Esophagus squamous epithelium (tissue), 5 donors: ENCODE measurements around the gene GGN. TPM values are rescaled to one million over a fixed set of nuclear protein-coding genes. Genes with fewer than 3 reads are reported as not detected.
A peak's percentile ranks its signal among the peaks of the same experiment; 100 is the strongest.

ENCODE experiments used
- DNase-seq: peaks from one replicate; lab custom pipeline; 2025; lab: John Stamatoyannopoulos, UW
- H3K27ac ChIP-seq, 4 donors: fragments of 200-600 bp; sonication (generic); one replicate each; pipeline ENCODE4 v1.5.1; 2016 to 2019; ENCODE audit warnings: mild to moderate bottlenecking in 1 of 4
- H3K27me3 ChIP-seq, 4 donors: fragments of 200-600 bp; sonication (generic); 1 replicate in 3 of 4; 2 replicates in 1 of 4; pipeline versions ENCODE4 v1.5.1 to v1.6.0; 2017 to 2021; ENCODE audit warnings: antibody characterized with exemption in 1 of 4
- H3K36me3 ChIP-seq, 3 donors: fragments of 200-600 bp; sonication (generic); one replicate each; pipeline ENCODE4 v1.5.1; 2016 to 2019
- H3K4me1 ChIP-seq, 3 donors: fragments of 200-600 bp; sonication (generic); one replicate each; pipeline ENCODE4 v1.5.1; 2017 to 2019
- H3K4me3 ChIP-seq, 4 donors: fragments of 200-600 bp; sonication (generic); 1 replicate in 3 of 4; 2 replicates in 1 of 4; pipeline ENCODE4 v1.5.1; 2016 to 2019; ENCODE audit warnings: mild to moderate bottlenecking in 2 of 4, moderate library complexity in 1 of 4
- H3K9me3 ChIP-seq, 3 donors: fragments of 200-600 bp; sonication (generic); one replicate each; pipeline ENCODE4 v1.5.1; 2016 to 2019
- POLR2A ChIP-seq, 4 donors: fragments of 450-650 bp; IDR thresholded peaks; one replicate each; pipeline ENCODE4 v1.6.1; 2017; ENCODE audit warnings: antibody characterized with exemption in 4 of 4, mild to moderate bottlenecking in 4 of 4, moderate library complexity in 3 of 4
- WGBS, 2 donors: methylation state at CpG; one replicate each; pipeline ENCODE4 v1.1.5; 2018; 5-methylcytosine and 5-hydroxymethylcytosine counted together
- intact Hi-C: fragments of 100-400 bp; cut with DNase I; formaldehyde crosslinking; loops from one replicate; pipeline ENCODE4 v1.15.0; 2022
- total RNA-seq, 4 donors: library from RNA; depleted of rRNA; stranded (reverse); fragments of >200 nt; gene quantifications; one replicate each; pipeline ENCODE4 v1.1.0, GENCODE V29; 2016
- TF ChIP-seq, protein P1 (sequence below), 6 experiments: fragments of 450-650 bp in 4 of 6; fragments of 200-600 bp in 2 of 6; sonication (generic) in 2 of 6; IDR thresholded peaks; one replicate each; pipeline ENCODE4 v1.5.1; 2016 to 2019; ENCODE audit warnings: antibody characterized with exemption in 6 of 6, mild to moderate bottlenecking in 4 of 6, moderate library complexity in 4 of 6
- donor health status: DM: yes; HTN: yes; CAD: no.

Gene GGN
- total RNA-seq, 4 donors from 2014 or later, result 0.15 TPM; not detected in 3

DNA sequence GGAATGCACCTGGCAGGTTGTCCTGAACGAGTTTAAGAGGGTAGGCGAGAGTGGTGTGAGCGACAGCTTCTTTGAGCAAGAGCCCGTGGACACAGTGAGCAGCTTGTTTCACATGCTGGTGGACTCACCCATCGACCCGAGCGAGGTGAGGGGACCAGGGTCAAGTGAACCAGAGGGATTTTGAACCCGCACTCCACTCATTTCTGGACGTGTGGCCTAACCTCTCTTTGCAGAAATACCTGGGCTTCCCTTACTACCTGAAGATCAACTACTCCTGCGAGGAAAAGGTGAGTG, 50.5 kb downstream of the GGN start:
- H3K4me1 ChIP-seq, result peaks cover 10 to 35% (median 14%) of the 10 kb centered on the region in 3 donors
- no peak for DNase-seq
- WGBS, 2 donors, result 60 to 73% methylated on average over 6 to 10 of the region's 10 CpGs
- TF ChIP-seq, protein P1, sequence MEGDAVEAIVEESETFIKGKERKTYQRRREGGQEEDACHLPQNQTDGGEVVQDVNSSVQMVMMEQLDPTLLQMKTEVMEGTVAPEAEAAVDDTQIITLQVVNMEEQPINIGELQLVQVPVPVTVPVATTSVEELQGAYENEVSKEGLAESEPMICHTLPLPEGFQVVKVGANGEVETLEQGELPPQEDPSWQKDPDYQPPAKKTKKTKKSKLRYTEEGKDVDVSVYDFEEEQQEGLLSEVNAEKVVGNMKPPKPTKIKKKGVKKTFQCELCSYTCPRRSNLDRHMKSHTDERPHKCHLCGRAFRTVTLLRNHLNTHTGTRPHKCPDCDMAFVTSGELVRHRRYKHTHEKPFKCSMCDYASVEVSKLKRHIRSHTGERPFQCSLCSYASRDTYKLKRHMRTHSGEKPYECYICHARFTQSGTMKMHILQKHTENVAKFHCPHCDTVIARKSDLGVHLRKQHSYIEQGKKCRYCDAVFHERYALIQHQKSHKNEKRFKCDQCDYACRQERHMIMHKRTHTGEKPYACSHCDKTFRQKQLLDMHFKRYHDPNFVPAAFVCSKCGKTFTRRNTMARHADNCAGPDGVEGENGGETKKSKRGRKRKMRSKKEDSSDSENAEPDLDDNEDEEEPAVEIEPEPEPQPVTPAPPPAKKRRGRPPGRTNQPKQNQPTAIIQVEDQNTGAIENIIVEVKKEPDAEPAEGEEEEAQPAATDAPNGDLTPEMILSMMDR (IDR thresholded peaks at IDR 0.05), result no peak
- no peak for TF ChIP-seq POLR2A (IDR thresholded peaks at IDR 0.05)
- intact Hi-C loops, result no loop called here
- H3K36me3 ChIP-seq, result peaks cover 0 to 30% (median 0%) of the 10 kb centered on the region in 3 donors
- H3K27ac ChIP-seq, result peak overlapping the region; percentile 97 to 100 (median 100)
- peak overlapping the region; percentile 73 to 90 (median 82) for H3K4me3 ChIP-seq
- H3K9me3 ChIP-seq, result no peaks in the 10 kb centered on the region
- H3K27me3 ChIP-seq, result no peaks in the 10 kb centered on the region

DNA sequence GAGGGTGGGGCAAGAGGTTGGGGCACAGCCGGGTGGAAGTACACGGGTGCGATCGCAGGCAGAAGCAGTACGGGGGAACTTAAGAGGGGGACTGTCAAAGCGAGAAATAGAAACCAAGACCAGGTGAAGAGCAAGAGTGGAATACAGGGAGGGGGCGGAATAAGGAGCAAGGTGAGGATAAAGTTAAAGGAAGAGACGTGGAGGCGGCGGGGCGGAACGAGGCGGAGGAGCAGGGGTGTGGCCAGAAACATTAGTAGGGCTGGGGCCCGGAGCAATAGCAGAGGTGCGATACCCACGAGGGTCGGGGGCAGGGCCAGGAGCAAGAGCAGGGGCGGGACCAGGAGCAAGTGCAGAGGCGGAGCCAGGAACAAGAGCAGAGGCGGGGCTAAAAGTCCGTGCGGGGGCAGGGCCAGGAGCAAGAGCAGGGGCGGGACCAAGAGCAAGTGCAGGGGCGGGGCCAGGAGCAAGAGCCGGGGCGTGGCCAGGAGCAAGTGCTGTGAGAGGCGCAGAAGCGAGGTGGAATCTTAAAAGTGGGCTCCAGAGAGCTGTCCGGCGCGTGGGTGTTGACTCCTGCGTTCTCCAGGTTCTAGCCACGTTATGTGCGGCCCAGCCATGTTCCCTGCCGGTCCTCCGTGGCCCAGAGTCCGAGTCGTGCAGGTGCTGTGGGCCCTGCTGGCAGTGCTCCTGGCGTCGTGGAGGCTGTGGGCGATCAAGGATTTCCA, 51.0 kb downstream of the GGN start:
- no peaks in the 10 kb centered on the region for H3K27me3 ChIP-seq
- no peaks in the 10 kb centered on the region for H3K9me3 ChIP-seq
- DNase-seq, result peak; percentile 85
- H3K4me1 ChIP-seq, result peaks cover 10 to 35% (median 14%) of the 10 kb centered on the region in 3 donors
- intact Hi-C loops, result no loop called here
- peak overlapping the region; percentile 97 to 100 (median 100) for H3K27ac ChIP-seq
- WGBS, 2 donors, result 1% methylated on average over 32 to 36 of the region's 41 CpGs
- H3K4me3 ChIP-seq, result peak overlapping the region; percentile 73 to 90 (median 82)
- peaks cover 0 to 30% (median 0%) of the 10 kb centered on the region in 3 donors for H3K36me3 ChIP-seq
- peak in 1 of 4 donors; percentile 6 for TF ChIP-seq POLR2A (IDR thresholded peaks at IDR 0.05)
- TF ChIP-seq, protein P1 (IDR thresholded peaks at IDR 0.05), result no peak

DNA sequence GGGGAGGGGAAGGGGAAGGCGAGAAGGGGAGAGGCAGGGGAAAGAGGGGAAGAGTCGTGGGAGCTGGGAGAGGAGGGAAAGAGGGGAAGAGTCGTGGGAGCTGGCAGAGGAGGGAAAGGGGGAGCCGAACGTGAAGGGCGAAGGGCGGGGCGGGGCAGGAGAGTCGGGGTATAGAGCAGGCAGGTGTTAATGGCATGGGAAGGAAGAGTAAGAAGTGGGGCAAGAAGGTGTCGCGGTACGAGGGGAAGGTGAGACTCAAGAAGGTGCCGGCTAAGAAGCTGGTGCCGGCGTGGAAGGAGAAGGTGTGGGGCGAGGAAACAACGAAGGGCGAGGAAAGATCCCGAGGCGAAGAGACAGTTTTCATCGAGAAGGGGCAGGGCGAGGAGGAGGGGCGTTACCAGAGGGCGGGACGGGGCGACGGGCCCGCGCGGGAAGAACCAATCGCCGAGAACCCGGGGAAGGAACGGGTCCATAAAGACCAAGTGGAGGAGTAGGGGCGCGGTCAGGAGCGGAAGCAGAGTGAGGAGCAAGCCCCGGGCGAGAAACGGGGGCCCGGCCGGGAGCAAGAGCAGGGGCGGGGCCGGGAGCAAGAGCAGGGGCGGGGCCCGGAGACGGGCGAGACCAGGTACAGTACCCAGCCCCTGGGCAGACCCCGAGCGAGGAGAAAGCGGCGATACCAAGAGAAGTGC, 51.7 kb downstream of the GGN start:
- intact Hi-C loops, result loop anchor here (2.0 kb wide), 1 partner anchor 91 kb away; no protein-coding TSS in a partner anchor
- H3K9me3 ChIP-seq, result no peaks in the 10 kb centered on the region
- H3K36me3 ChIP-seq, result peaks cover 0 to 29% (median 0%) of the 10 kb centered on the region in 3 donors
- peaks cover 10 to 35% (median 14%) of the 10 kb centered on the region in 3 donors for H3K4me1 ChIP-seq
- H3K27ac ChIP-seq, result peak overlapping the region; percentile 97 to 100 (median 100)
- 0 to 1% methylated on average over 49 to 51 of the region's 52 CpGs for WGBS, 2 donors
- peak overlapping the region; percentile 73 to 90 (median 82) for H3K4me3 ChIP-seq
- peak; percentile 78 for DNase-seq
- TF ChIP-seq POLR2A (IDR thresholded peaks at IDR 0.05), result peak in 1 of 4 donors; percentile 61
- TF ChIP-seq, protein P1 (IDR thresholded peaks at IDR 0.05), result no peak
- no peaks in the 10 kb centered on the region for H3K27me3 ChIP-seq

Other genes starting within 250 kb of the GGN start
- gene DPF1, start 163.8 kb downstream of the GGN start, total RNA-seq, result 1 to 10 TPM in 1 of 4 donors, under 1 TPM in 1, not detected in 2; 0.44 to 2.5 TPM
- 100 to 1,000 TPM in 1 of 4 donors, 10 to 100 TPM in 2, 1 to 10 TPM in 1; 1.1 to 101 (median 26.3) TPM for gene PPP1R14A, start 131.7 kb downstream of the GGN start, total RNA-seq
- gene SPINT2, start 123.5 kb downstream of the GGN start, total RNA-seq, result 100 to 1,000 TPM; 345 to 663 (median 433) TPM
- gene C19orf33, start 83.8 kb downstream of the GGN start, total RNA-seq, result 100 to 1,000 TPM; 354 to 843 (median 469) TPM
- gene YIF1B, start 72.1 kb downstream of the GGN start, total RNA-seq, result 10 to 100 TPM; 24.0 to 42.8 (median 27.3) TPM
- 10 to 100 TPM; 13.7 to 27.0 (median 21.6) TPM for gene KCNK6, start 68.2 kb downstream of the GGN start, total RNA-seq
- gene CATSPERG, start 52.2 kb downstream of the GGN start, total RNA-seq, result 1 to 10 TPM in 2 of 4 donors, under 1 TPM in 2; 0.19 to 5.3 (median 1.1) TPM
- gene PSMD8, start 13.5 kb downstream of the GGN start, total RNA-seq, result 100 to 1,000 TPM; 172 to 231 (median 197) TPM
- under 1 TPM in 3 of 4 donors, not detected in 1; 0.15 to 0.38 (median 0.35) TPM for gene SPRED3, start 663 bp upstream of the GGN start, total RNA-seq
- gene FAM98C, start 15.1 kb upstream of the GGN start, total RNA-seq, result 10 to 100 TPM; 14.4 to 40.0 (median 21.2) TPM
- gene RASGRP4, start 38.2 kb upstream of the GGN start, total RNA-seq, result 1 to 10 TPM in 1 of 4 donors, under 1 TPM in 2, not detected in 1; 0.35 to 4.2 (median 0.64) TPM
- 10 to 100 TPM; 11.2 to 18.3 (median 13.8) TPM for gene RYR1, start 45.7 kb upstream of the GGN start, total RNA-seq
- gene MAP4K1, start 229.9 kb upstream of the GGN start, total RNA-seq, result 1 to 10 TPM; 1.5 to 4.2 (median 2.7) TPM
- 100 to 1,000 TPM; 437 to 578 (median 516) TPM for gene EIF3K, start 231.2 kb upstream of the GGN start, total RNA-seq